ENCODE results near the gene MRFAP1. TPM values are rescaled to one million over a fixed set of nuclear protein-coding genes. Genes with fewer than 3 reads are reported as not detected.

Gene MRFAP1
- total and polyA plus RNA-seq, 2 of the 4 experiments (the other 2 are of a cell fraction), result 65.4 to 268 TPM

GRCh38 chr4:6632125-6632524 lies 8.4 kb upstream of the MRFAP1 start:
- Histone ChIP-seq H3K23ac (ENCODE audit: low read depth, low read length) (no peak overlapping the region), H4K5ac (ENCODE audit: low read depth, low read length) (no peak overlapping the region), H2BK120ac (ENCODE audit: low read depth, low read length) (no peak overlapping the region), H3K27me3 (ENCODE audit: control insufficient read depth, insufficient read depth, low read length) (no peaks in the 10 kb centered on the region), H3K27ac (ENCODE audit: insufficient read depth, low read length) (no peak overlapping the region), H4K91ac (ENCODE audit: insufficient read depth, low read depth, low read length) (no peak overlapping the region), H3K4me2 (ENCODE audit: low read depth, low read length) (no peak overlapping the region), H3K56ac (ENCODE audit: extremely low read depth, insufficient read depth, low read length) (no peak overlapping the region), H3K9ac (ENCODE audit: low read depth, low read length) (no peak overlapping the region), H2BK20ac (ENCODE audit: low read depth, low read length) (no peak overlapping the region), H2BK5ac (ENCODE audit: low read depth, low read length, poor library complexity, severe bottlenecking) (no peak overlapping the region), H2AK9ac (replicated peaks; ENCODE audit: low read depth, low read length, poor library complexity) (no peak overlapping the region), H3K18ac (ENCODE audit: low read depth, low read length) (no peak overlapping the region), H3K36me3 (ENCODE audit: control insufficient read depth, insufficient read depth, low read length) (no peaks in the 10 kb centered on the region), H3K4ac (ENCODE audit: low read depth, low read length) (no peak overlapping the region), H3K4me1 (ENCODE audit: control insufficient read depth, insufficient read depth, low read length) (peaks cover 4% of the 10 kb centered on the region; the same call in 1 of the 2 replicates), H3K9me3 (ENCODE audit: control insufficient read depth, insufficient read depth, low read length) (no peaks in the 10 kb centered on the region), H4K8ac (ENCODE audit: low read depth in 2 of 2, low read length in 2 of 2) (no peak overlapping the region), H3K79me1 (ENCODE audit: low read depth in 1 of 2, low read length in 2 of 2) (no peaks in the 10 kb centered on the region), H2AK5ac (ENCODE audit: low read depth, low read length) (no peak overlapping the region), H2BK15ac (ENCODE audit: low read depth, low read length) (no peak overlapping the region), H3K4me3 (ENCODE audit: insufficient read depth, low read depth, low read length) (no peak overlapping the region), H4K20me1 (ENCODE audit: insufficient read depth, low read length) (no peaks in the 10 kb centered on the region), H3K14ac (replicated peaks; ENCODE audit: low read depth, low read length) (no peak overlapping the region), H2AFZ (replicated peaks; ENCODE audit: low read length, poor library complexity) (no peak overlapping the region), H3K9me1 (ENCODE audit: insufficient read depth, low read length) (no peaks in the 10 kb centered on the region)
- in situ Hi-C loops (cut with MboI; ENCODE audit: low sequenced_read_pairs) (no loop called here), intact Hi-C loops (cut with micrococcal nuclease) (no loop called here), dilution Hi-C loops (cut with HindIII; ENCODE audit: low sequenced_read_pairs, unreplicated experiment) (no loop called here)
- no peak for DNase-seq
- ChIA-PET POLR2A (ENCODE audit: unreplicated experiment) (no interaction called here), CTCF (no interaction called here)
- ATAC-seq (ENCODE audit: low read depth), result no peak
- no peak for TF ChIP-seq MAZ (IDR thresholded peaks at IDR 0.05; ENCODE audit: borderline replicate concordance, low read depth, low read length)
- no peak for TF ChIP-seq MAFK (IDR thresholded peaks at IDR 0.05; ENCODE audit: low read depth, low read length)
- TF ChIP-seq FOS (IDR thresholded peaks at IDR 0.05; ENCODE audit: low read depth, low read length), result no peak
- no peak for TF ChIP-seq ELK1 (IDR thresholded peaks at IDR 0.05; ENCODE audit: borderline replicate concordance, low read depth, low read length)
- TF ChIP-seq MXI1 (IDR thresholded peaks at IDR 0.05; ENCODE audit: borderline replicate concordance, low read depth, low read length), result no peak
- TF ChIP-seq RAD21 (IDR thresholded peaks at IDR 0.05; ENCODE audit: low read length), result no peak
- TF ChIP-seq RCOR1 (IDR thresholded peaks at IDR 0.05; ENCODE audit: insufficient replicate concordance, low read length), result no peak
- no peak for TF ChIP-seq USF2 (IDR thresholded peaks at IDR 0.05; ENCODE audit: low read depth, low read length)
- no peak for TF ChIP-seq BHLHE40 (IDR thresholded peaks at IDR 0.05; ENCODE audit: low read depth, low read length)
- no peak for TF ChIP-seq CHD1 (IDR thresholded peaks at IDR 0.05; ENCODE audit: low read depth, low read length)
- TF ChIP-seq RFX5 (IDR thresholded peaks at IDR 0.05; ENCODE audit: low read depth, low read length), result no peak
- TF ChIP-seq SMC3 (IDR thresholded peaks at IDR 0.05; ENCODE audit: low read depth, low read length), result no peak
- no peak for TF ChIP-seq CTCF (conservative IDR thresholded peaks at IDR 0.05; ENCODE audit: low read depth, low read length)
- TF ChIP-seq NFE2L2 (IDR thresholded peaks at IDR 0.05; ENCODE audit: low read depth, low read length), result no peak
- no peak for TF ChIP-seq POLR2A (IDR thresholded peaks at IDR 0.05; ENCODE audit: low read depth, low read length)
- TF ChIP-seq CEBPB (IDR thresholded peaks at IDR 0.05; ENCODE audit: low read depth, low read length), result no peak
- 75% methylated on average over 3 of the region's 4 CpGs; no CpG with 5 or more reads in 1 of the 2 experiments for WGBS, 2 experiments (ENCODE audit: extremely low coverage in 2 of 2, insufficient read length in 1 of 2)
- BruUV-seq (replicated peaks), result no TSS peak
